K562 (cell line): ENCODE data around the gene FHL5. TPM values are rescaled to one million over a fixed set of nuclear protein-coding genes. Genes with fewer than 3 reads are reported as not detected.
A peak's percentile ranks its signal among the peaks of the same experiment; 100 is the strongest.

Source experiments
- CC2D1A ChIP-seq: fragments of 450-650 bp; IDR thresholded peaks from 2 replicates; pipeline ENCODE4 v1.6.1; 2017; ENCODE audit warnings: mild to moderate bottlenecking
- CXXC5 ChIP-seq: fragments of 250-450 bp; sonication (Bioruptor Pico); IDR thresholded peaks from 2 replicates; pipeline ENCODE4 v1.8.0; 2022; ENCODE audit warnings: inconsistent platforms, mild to moderate bottlenecking, moderate library complexity
- JUNB ChIP-seq: fragments of 450-650 bp; formaldehyde crosslinking; conservative IDR thresholded peaks from 2 replicates; pipeline ENCODE4 v1.4.0; 2020; ENCODE audit warnings: mild to moderate bottlenecking
- MAFK ChIP-seq: IDR thresholded peaks from 2 replicates; pipeline ENCODE4 v1.6.1; 2011; ENCODE audit warnings: low read length, improper control_type of control experiment
- POLR2G ChIP-seq: fragments of 200-400 bp; formaldehyde crosslinking; IDR thresholded peaks from 2 replicates; pipeline ENCODE4 v1.6.1; 2017; ENCODE audit warnings: low read depth, mild to moderate bottlenecking, antibody characterized with exemption, low read length, moderate library complexity
- RCOR1 ChIP-seq, 2 experiments: IDR thresholded peaks; 2 replicates each; pipeline ENCODE4 v1.6.1; 2012; ENCODE audit warnings: low read depth in 2 of 2, low read length in 2 of 2, borderline replicate concordance in 1 of 2, improper control_type of control experiment in 1 of 2
- SAFB2 ChIP-seq: fragments of 200-400 bp; formaldehyde crosslinking; IDR thresholded peaks from 2 replicates; pipeline ENCODE4 v1.6.1; 2018; ENCODE audit warnings: borderline replicate concordance, low read length, low read depth, moderate library complexity; ENCODE audit not compliant: severe bottlenecking
- TAF9B ChIP-seq: fragments of 450-650 bp; IDR thresholded peaks from 2 replicates; pipeline ENCODE4 v1.6.1; 2018; ENCODE audit warnings: mild to moderate bottlenecking; ENCODE audit not compliant: partially characterized antibody
- ZC3H11A ChIP-seq: IDR thresholded peaks from 2 replicates; pipeline ENCODE4 v1.6.1; 2012; ENCODE audit warnings: low read depth, low read length, improper control_type of control experiment
- polyA plus RNA-seq, 8 experiments: library from polyadenylated mRNA; depleted of rRNA in 4 of 8; stranded (reverse) in 5 of 8; unstranded in 3 of 8; fragments of >200 nt; fragmentation: Nextera tagmentation in 2 of 8; fragmentation: Illumina TruSeq in 1 of 8; extraction: Ambion mirVana in 2 of 8; extraction: Trizol in 1 of 8; gene quantifications; 2 replicates each; pipeline versions ENCODE4 v1.2.1 to v1.2.3, GENCODE V29; 2011 to 2014; ENCODE audit warnings: inconsistent platforms in 1 of 8, missing spikeins in 1 of 8
- total RNA-seq, 7 experiments: library from RNA; depleted of rRNA in 6 of 7; stranded (reverse); fragments of >200 nt in 6 of 7; fragmentation: Illumina TruSeq in 2 of 7; extraction: Trizol in 2 of 7; gene quantifications; 2 replicates each; pipeline versions ENCODE4 v1.2.1 to v1.2.3, GENCODE V29; 2011 to 2021; ENCODE audit warnings: low replicate concordance in 1 of 7
- TF ChIP-seq, protein P1 (sequence below): fragments of 450-650 bp; formaldehyde crosslinking; IDR thresholded peaks from 2 replicates; pipeline ENCODE4 v1.4.0; 2020; ENCODE audit warnings: mild to moderate bottlenecking, moderate library complexity
- TF ChIP-seq, protein P2 (sequence below), 2 experiments: fragments of 450-650 bp; conservative IDR thresholded peaks; 2 replicates each; pipeline ENCODE4 v1.6.1; 2017; ENCODE audit warnings: mild to moderate bottlenecking in 2 of 2, moderate library complexity in 2 of 2
- TF ChIP-seq, protein P3 (sequence below): fragments of 450-650 bp; IDR thresholded peaks from 2 replicates; pipeline ENCODE4 v1.6.1; 2016; ENCODE audit warnings: borderline replicate concordance
- TF ChIP-seq, protein P4 (sequence below): fragments of 200-800 bp; sonication (Bioruptor generic); IDR thresholded peaks from 2 replicates; pipeline ENCODE4 v1.6.1; 2016; ENCODE audit warnings: missing genetic modification characterization, missing compliant biosample characterization
- TF ChIP-seq, protein P5 (sequence below): fragments of 250-450 bp; sonication (Bioruptor Pico); IDR thresholded peaks from 2 replicates; pipeline ENCODE4 v1.8.0; 2021; ENCODE audit warnings: mild to moderate bottlenecking, moderate library complexity

The FHL5 gene
- total and polyA plus RNA-seq, 9 of the 15 experiments (the other 6 are each of a cell fraction or from before 2014, with no cell fraction given) = not detected

DNA sequence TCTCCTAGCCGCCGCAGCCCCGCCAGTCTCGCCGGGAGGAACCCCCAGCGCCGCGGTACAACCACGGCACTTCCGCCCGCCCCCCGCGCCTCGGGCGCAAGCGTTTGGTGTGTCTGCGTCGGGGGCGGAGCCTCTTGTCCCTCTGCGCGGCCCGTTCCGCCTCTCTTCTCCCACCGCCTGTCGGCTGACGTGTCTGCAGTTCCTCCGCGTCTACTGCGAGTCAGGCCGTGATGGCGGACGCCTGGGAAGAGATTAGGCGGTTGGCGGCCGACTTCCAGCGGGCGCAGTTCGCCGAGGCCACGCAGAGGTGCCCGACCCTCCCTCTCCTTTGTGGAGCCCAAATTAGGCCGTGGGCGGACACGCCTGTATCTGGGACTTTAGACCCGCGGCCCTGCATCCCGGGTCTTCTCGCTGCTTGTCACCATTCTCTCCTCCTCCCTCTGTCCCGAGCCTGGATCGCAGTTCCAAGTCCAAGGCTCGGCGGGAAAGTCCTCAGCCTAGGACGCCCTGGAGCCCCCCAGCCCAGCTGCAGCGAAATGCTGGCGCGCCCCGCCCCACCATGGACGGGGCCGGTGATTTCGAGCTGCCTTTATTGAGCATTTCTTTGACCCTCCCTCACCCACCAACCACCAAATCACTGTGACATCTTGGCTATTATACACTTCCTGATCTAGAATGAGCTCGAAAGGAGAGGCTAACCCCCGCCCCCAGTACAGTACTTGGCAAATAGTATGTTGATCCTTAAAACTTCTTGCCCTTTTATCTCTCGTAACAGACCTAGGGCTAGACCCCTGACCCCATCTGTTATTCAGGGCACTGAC lies 41.1 kb upstream of the FHL5 start, which contains the start of gene UFL1 (continued):
- TF ChIP-seq, protein P1, sequence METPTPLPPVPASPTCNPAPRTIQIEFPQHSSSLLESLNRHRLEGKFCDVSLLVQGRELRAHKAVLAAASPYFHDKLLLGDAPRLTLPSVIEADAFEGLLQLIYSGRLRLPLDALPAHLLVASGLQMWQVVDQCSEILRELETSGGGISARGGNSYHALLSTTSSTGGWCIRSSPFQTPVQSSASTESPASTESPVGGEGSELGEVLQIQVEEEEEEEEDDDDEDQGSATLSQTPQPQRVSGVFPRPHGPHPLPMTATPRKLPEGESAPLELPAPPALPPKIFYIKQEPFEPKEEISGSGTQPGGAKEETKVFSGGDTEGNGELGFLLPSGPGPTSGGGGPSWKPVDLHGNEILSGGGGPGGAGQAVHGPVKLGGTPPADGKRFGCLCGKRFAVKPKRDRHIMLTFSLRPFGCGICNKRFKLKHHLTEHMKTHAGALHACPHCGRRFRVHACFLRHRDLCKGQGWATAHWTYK (CRISPR knock-in tag) = peak; percentile 69
- TF ChIP-seq, protein P2, sequence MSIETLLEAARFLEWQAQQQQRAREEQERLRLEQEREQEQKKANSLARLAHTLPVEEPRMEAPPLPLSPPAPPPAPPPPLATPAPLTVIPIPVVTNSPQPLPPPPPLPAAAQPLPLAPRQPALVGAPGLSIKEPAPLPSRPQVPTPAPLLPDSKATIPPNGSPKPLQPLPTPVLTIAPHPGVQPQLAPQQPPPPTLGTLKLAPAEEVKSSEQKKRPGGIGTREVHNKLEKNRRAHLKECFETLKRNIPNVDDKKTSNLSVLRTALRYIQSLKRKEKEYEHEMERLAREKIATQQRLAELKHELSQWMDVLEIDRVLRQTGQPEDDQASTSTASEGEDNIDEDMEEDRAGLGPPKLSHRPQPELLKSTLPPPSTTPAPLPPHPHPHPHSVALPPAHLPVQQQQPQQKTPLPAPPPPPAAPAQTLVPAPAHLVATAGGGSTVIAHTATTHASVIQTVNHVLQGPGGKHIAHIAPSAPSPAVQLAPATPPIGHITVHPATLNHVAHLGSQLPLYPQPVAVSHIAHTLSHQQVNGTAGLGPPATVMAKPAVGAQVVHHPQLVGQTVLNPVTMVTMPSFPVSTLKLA (conservative IDR thresholded peaks at IDR 0.05) = peak; percentile 64 to 70; a peak in 3 of 4 replicates
- TF ChIP-seq RCOR1 (IDR thresholded peaks at IDR 0.05; ENCODE audit: borderline replicate concordance in 1 of 2, low read depth in 2 of 2, low read length in 2 of 2) (peak in 1 of 2 experiments; percentile 45; a peak in 1 of 4 replicates), JUNB (CRISPR knock-in tag) (no peak), ZC3H11A (no peak), CC2D1A (no peak; the same call in 1 of the 2 replicates), SAFB2 (no peak), CXXC5 (CRISPR knock-in tag) (peak; percentile 93), TAF9B (peak; percentile 90), POLR2G (peak; percentile 100), MAFK (0 out of 2 replicates have a peak, but pooled peaks have one; percentile 17)
- TF ChIP-seq, protein P3, sequence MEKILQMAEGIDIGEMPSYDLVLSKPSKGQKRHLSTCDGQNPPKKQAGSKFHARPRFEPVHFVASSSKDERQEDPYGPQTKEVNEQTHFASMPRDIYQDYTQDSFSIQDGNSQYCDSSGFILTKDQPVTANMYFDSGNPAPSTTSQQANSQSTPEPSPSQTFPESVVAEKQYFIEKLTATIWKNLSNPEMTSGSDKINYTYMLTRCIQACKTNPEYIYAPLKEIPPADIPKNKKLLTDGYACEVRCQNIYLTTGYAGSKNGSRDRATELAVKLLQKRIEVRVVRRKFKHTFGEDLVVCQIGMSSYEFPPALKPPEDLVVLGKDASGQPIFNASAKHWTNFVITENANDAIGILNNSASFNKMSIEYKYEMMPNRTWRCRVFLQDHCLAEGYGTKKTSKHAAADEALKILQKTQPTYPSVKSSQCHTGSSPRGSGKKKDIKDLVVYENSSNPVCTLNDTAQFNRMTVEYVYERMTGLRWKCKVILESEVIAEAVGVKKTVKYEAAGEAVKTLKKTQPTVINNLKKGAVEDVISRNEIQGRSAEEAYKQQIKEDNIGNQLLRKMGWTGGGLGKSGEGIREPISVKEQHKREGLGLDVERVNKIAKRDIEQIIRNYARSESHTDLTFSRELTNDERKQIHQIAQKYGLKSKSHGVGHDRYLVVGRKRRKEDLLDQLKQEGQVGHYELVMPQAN = no peak; the same call in 1 of the 2 replicates
- TF ChIP-seq, protein P4, sequence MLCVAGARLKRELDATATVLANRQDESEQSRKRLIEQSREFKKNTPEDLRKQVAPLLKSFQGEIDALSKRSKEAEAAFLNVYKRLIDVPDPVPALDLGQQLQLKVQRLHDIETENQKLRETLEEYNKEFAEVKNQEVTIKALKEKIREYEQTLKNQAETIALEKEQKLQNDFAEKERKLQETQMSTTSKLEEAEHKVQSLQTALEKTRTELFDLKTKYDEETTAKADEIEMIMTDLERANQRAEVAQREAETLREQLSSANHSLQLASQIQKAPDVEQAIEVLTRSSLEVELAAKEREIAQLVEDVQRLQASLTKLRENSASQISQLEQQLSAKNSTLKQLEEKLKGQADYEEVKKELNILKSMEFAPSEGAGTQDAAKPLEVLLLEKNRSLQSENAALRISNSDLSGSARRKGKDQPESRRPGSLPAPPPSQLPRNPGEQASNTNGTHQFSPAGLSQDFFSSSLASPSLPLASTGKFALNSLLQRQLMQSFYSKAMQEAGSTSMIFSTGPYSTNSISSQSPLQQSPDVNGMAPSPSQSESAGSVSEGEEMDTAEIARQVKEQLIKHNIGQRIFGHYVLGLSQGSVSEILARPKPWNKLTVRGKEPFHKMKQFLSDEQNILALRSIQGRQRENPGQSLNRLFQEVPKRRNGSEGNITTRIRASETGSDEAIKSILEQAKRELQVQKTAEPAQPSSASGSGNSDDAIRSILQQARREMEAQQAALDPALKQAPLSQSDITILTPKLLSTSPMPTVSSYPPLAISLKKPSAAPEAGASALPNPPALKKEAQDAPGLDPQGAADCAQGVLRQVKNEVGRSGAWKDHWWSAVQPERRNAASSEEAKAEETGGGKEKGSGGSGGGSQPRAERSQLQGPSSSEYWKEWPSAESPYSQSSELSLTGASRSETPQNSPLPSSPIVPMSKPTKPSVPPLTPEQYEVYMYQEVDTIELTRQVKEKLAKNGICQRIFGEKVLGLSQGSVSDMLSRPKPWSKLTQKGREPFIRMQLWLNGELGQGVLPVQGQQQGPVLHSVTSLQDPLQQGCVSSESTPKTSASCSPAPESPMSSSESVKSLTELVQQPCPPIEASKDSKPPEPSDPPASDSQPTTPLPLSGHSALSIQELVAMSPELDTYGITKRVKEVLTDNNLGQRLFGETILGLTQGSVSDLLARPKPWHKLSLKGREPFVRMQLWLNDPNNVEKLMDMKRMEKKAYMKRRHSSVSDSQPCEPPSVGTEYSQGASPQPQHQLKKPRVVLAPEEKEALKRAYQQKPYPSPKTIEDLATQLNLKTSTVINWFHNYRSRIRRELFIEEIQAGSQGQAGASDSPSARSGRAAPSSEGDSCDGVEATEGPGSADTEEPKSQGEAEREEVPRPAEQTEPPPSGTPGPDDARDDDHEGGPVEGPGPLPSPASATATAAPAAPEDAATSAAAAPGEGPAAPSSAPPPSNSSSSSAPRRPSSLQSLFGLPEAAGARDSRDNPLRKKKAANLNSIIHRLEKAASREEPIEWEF (CRISPR knock-in tag) = no peak
- TF ChIP-seq, protein P5, sequence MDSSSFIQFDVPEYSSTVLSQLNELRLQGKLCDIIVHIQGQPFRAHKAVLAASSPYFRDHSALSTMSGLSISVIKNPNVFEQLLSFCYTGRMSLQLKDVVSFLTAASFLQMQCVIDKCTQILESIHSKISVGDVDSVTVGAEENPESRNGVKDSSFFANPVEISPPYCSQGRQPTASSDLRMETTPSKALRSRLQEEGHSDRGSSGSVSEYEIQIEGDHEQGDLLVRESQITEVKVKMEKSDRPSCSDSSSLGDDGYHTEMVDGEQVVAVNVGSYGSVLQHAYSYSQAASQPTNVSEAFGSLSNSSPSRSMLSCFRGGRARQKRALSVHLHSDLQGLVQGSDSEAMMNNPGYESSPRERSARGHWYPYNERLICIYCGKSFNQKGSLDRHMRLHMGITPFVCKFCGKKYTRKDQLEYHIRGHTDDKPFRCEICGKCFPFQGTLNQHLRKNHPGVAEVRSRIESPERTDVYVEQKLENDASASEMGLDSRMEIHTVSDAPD (CRISPR knock-in tag) = no peak
